Choroid plexus epithelial cell (primary cell): ENCODE measurements around the gene RPTOR.

Source experiments
- DNase-seq: peaks from one replicate; pipeline ENCODE4 v3.0.0-alpha.2; 2010; ENCODE audit warnings: low read depth
- H3K4me3 ChIP-seq: 2 replicates; pipeline ENCODE4 v1.5.1; 2011; ENCODE audit warnings: low read depth, mild to moderate bottlenecking, control low read depth, low read length, moderate library complexity
- CTCF ChIP-seq: conservative IDR thresholded peaks from 2 replicates; pipeline ENCODE4 v1.5.1; 2011; ENCODE audit warnings: low read depth, mild to moderate bottlenecking, control low read depth, inconsistent platforms, low read length, moderate library complexity

Gene RPTOR

GRCh38 chr17:80692931-80693467 is 148.4 kb downstream of the RPTOR start:
- H3K4me3 ChIP-seq: no peak overlapping the region
- TF ChIP-seq CTCF: no peak
- no peak for DNase-seq

GRCh38 chr17:80693511-80693910 is 148.9 kb downstream of the RPTOR start:
- no peak for DNase-seq
- no peak overlapping the region for H3K4me3 ChIP-seq
- TF ChIP-seq CTCF: no peak

GRCh38 chr17:80694085-80694991 is 149.7 kb downstream of the RPTOR start:
- TF ChIP-seq CTCF: no peak
- no peak for DNase-seq
- H3K4me3 ChIP-seq: no peak overlapping the region

- H3K4me3 ChIP-seq: no peak overlapping the region
- DNase-seq: no peak
- TF ChIP-seq CTCF: no peak
Observed at GRCh38 chr17:80694992-80695912, 150.6 kb downstream of the RPTOR start.

- DNase-seq: no peak
- TF ChIP-seq CTCF: no peak
- no peak overlapping the region for H3K4me3 ChIP-seq
Observed at GRCh38 chr17:80695979-80696378, 151.3 kb downstream of the RPTOR start.

- no peak for TF ChIP-seq CTCF
- no peak overlapping the region for H3K4me3 ChIP-seq
- DNase-seq: no peak
Observed at GRCh38 chr17:80696456-80696855, 151.8 kb downstream of the RPTOR start.
